Keratinocyte (primary cell): ENCODE data around the gene CISD1. TPM values are rescaled to one million over a fixed set of nuclear protein-coding genes. Genes with fewer than 3 reads are reported as not detected.

ENCODE experiments used
- DNase-seq: peaks from one replicate; pipeline ENCODE4 v3.0.0-alpha.2; 2011; ENCODE audit warnings: low read depth, missing footprints, low spot score
- FAIRE-seq: peaks from 2 replicates; lab custom pipeline; 2011; peaks lifted over from hg19 to GRCh38; lab: Jason Lieb, UNC
- H2AFZ ChIP-seq: 2 replicates; pipeline ENCODE4 v1.6.0; 2012; ENCODE audit warnings: low read length, control low read depth, inconsistent platforms; ENCODE audit not compliant: control insufficient read depth
- H3K27ac ChIP-seq: 2 replicates; pipeline ENCODE4 v1.5.1; 2011; ENCODE audit warnings: low read length; ENCODE audit not compliant: control insufficient read depth, insufficient read depth
- H3K27me3 ChIP-seq: 3 replicates; pipeline ENCODE4 v1.6.0; 2011; ENCODE audit warnings: low read length; ENCODE audit not compliant: control insufficient read depth, insufficient read depth; ENCODE audit errors: extremely low read depth
- H3K36me3 ChIP-seq, 2 experiments: 2 replicates in 1 of 2; 3 replicates in 1 of 2; pipeline ENCODE4 v1.5.1; 2011; ENCODE audit warnings: low read length in 2 of 2, mild to moderate bottlenecking in 1 of 2; ENCODE audit not compliant: control insufficient read depth in 2 of 2, insufficient read depth in 2 of 2; ENCODE audit errors: extremely low read depth in 1 of 2
- H3K4me1 ChIP-seq: 3 replicates; pipeline ENCODE4 v1.5.1; 2011; ENCODE audit warnings: low read length; ENCODE audit not compliant: control insufficient read depth, insufficient read depth; ENCODE audit errors: extremely low read depth
- H3K4me2 ChIP-seq: 3 replicates; pipeline ENCODE4 v1.6.0; 2011; ENCODE audit warnings: low read depth, low read length; ENCODE audit not compliant: control insufficient read depth, insufficient read depth; ENCODE audit errors: extremely low read depth
- H3K4me3 ChIP-seq, 3 experiments: fragments of 200-600 bp in 1 of 3; sonication (generic) in 1 of 3; 2 replicates in 2 of 3; 3 replicates in 1 of 3; pipeline ENCODE4 v1.5.1; 2011 to 2016; ENCODE audit warnings: low read length in 3 of 3, mild to moderate bottlenecking in 3 of 3, control low read depth in 2 of 3, inconsistent platforms in 1 of 3, low read depth in 1 of 3, mixed read lengths in 1 of 3, mixed run types in 1 of 3, moderate library complexity in 1 of 3; ENCODE audit not compliant: control insufficient read depth in 2 of 3, insufficient read depth in 2 of 3; ENCODE audit errors: extremely low read depth in 1 of 3
- H3K79me2 ChIP-seq: 2 replicates; pipeline ENCODE4 v1.6.0; 2012; ENCODE audit warnings: low read length; ENCODE audit not compliant: control insufficient read depth, insufficient read depth
- H3K9ac ChIP-seq: 3 replicates; pipeline ENCODE4 v1.6.0; 2011; ENCODE audit warnings: low read length; ENCODE audit not compliant: control insufficient read depth, insufficient read depth; ENCODE audit errors: extremely low read depth
- H3K9me1 ChIP-seq: 3 replicates; pipeline ENCODE4 v1.6.0; 2011; ENCODE audit warnings: low read length; ENCODE audit not compliant: control insufficient read depth, insufficient read depth; ENCODE audit errors: extremely low read depth
- H3K9me3 ChIP-seq: 2 replicates; pipeline ENCODE4 v1.5.1; 2012; ENCODE audit warnings: low read depth, low read length; ENCODE audit not compliant: control insufficient read depth
- H4K20me1 ChIP-seq: 3 replicates; pipeline ENCODE4 v1.6.0; 2011; ENCODE audit warnings: low read length; ENCODE audit not compliant: control insufficient read depth, insufficient read depth; ENCODE audit errors: extremely low read depth
- CTCF ChIP-seq, 3 experiments: IDR thresholded peaks in 1 of 3; conservative IDR thresholded peaks in 1 of 3; optimal IDR thresholded peaks in 1 of 3; 2 replicates in 2 of 3; 3 replicates in 1 of 3; pipeline versions ENCODE3 to v1.5.1; 2011; ENCODE audit warnings: low read length in 3 of 3, mild to moderate bottlenecking in 3 of 3, moderate library complexity in 2 of 3, control low read depth in 1 of 3, inconsistent platforms in 1 of 3; ENCODE audit not compliant: insufficient read depth in 2 of 3; ENCODE audit errors: extremely low read depth in 1 of 3
- EZH2 ChIP-seq: IDR thresholded peaks from one replicate; pipeline ENCODE4 v1.6.1; 2012; ENCODE audit warnings: inconsistent platforms, mild to moderate bottlenecking, low read length, moderate library complexity
- dilution Hi-C: fragments of 300-500 bp; cut with MboI; formaldehyde crosslinking; loops from one replicate; pipeline ENCODE4 v1.7.0; 2020; ENCODE audit warnings: low sequenced_read_pairs; ENCODE audit not compliant: extremely low pct_ligation_motif_present
- polyA plus RNA-seq, 5 experiments: library from polyadenylated mRNA; depleted of rRNA in 3 of 5; stranded (reverse) in 3 of 5; stranded (forward) in 1 of 5; unstranded in 1 of 5; fragments of >200 nt; gene quantifications; 1 replicate in 1 of 5; 2 replicates in 3 of 5; 3 replicates in 1 of 5; pipeline versions ENCODE4 v1.2.1 to v1.2.3, GENCODE V29; 2011 to 2012; ENCODE audit warnings: missing spikeins in 2 of 5, low read depth in 1 of 5, low replicate concordance in 1 of 5

Gene CISD1
- polyA plus RNA-seq, 1 donor (not counting 4 experiments of a cell fraction or from before 2014, with no cell fraction given): 81.7 TPM

DNA sequence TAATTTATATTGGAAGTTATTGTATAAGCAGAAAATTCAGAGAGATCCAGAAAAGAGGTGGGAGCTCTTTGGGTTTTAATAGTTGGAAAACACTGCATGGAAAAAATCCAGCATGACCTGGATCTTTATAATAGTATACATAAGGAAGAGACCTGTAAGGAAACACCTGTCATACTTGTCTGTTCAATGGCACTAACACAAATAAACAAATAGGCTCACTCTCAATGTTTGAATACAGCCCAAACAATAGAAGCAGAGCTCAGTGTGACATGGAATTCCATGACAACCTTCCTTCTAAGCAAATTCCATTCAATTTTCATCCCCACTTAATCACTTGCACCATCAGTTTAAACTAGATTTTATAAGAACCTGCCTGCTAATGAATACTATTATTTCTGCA is 31.7 kb downstream of the CISD1 start:
- Histone ChIP-seq H3K4me1 (no peaks in the 10 kb centered on the region), H3K9me1 (no peaks in the 10 kb centered on the region), H3K27me3 (peaks cover 3% of the 10 kb centered on the region), H2AFZ (no peak overlapping the region), H3K36me3 (no peaks in the 10 kb centered on the region), H3K9ac (no peak overlapping the region), H3K9me3 (no peaks in the 10 kb centered on the region), H3K4me3 (no peak overlapping the region), H3K27ac (no peak overlapping the region), H3K79me2 (no peaks in the 10 kb centered on the region), H4K20me1 (no peaks in the 10 kb centered on the region), H3K4me2 (no peak overlapping the region)
- FAIRE-seq: no peak
- no peak for DNase-seq
- TF ChIP-seq EZH2 (no peak), CTCF (optimal IDR thresholded peaks at IDR 0.05 in 1 of 3, IDR thresholded peaks at IDR 0.05 in 1 of 3, conservative IDR thresholded peaks at IDR 0.05 in 1 of 3; ENCODE audit: extremely low read depth in 1 of 3, insufficient read depth in 2 of 3, low read length in 3 of 3) (no peak)
- dilution Hi-C loops: no loop called here

- H3K27me3 ChIP-seq: peaks cover 5% of the 10 kb centered on the region
- no peak overlapping the region for H2AFZ ChIP-seq
- no peaks in the 10 kb centered on the region for H3K36me3 ChIP-seq
- FAIRE-seq: no peak
- H3K4me3 ChIP-seq: no peak overlapping the region
- no peaks in the 10 kb centered on the region for H3K79me2 ChIP-seq
- no peak overlapping the region for H3K27ac ChIP-seq
- H3K9me3 ChIP-seq: no peaks in the 10 kb centered on the region
- H3K9me1 ChIP-seq: no peaks in the 10 kb centered on the region
- dilution Hi-C loops: no loop called here
- H3K9ac ChIP-seq: no peak overlapping the region
- no peaks in the 10 kb centered on the region for H4K20me1 ChIP-seq
- TF ChIP-seq CTCF (optimal IDR thresholded peaks at IDR 0.05 in 1 of 3, IDR thresholded peaks at IDR 0.05 in 1 of 3, conservative IDR thresholded peaks at IDR 0.05 in 1 of 3; ENCODE audit: extremely low read depth in 1 of 3, insufficient read depth in 2 of 3, low read length in 3 of 3): no peak
- no peak for TF ChIP-seq EZH2
- H3K4me1 ChIP-seq: no peaks in the 10 kb centered on the region
- DNase-seq: no peak
- H3K4me2 ChIP-seq: no peak overlapping the region
Measured at GRCh38 chr10:58302254-58302653, 33.3 kb downstream of the CISD1 start.
